GM06990 (cell line): ENCODE data around the gene B3GALT2.

Experiments
- DNase-seq: peaks from one replicate; pipeline ENCODE4 v3.0.0-alpha.2; 2011; ENCODE audit not compliant: insufficient read length; ENCODE audit errors: extremely low read depth
- H3K27me3 ChIP-seq: replicated peaks from 2 replicates; pipeline ENCODE4 v1.6.0; 2011; ENCODE audit warnings: low read length; ENCODE audit not compliant: control insufficient read depth, insufficient read depth
- H3K36me3 ChIP-seq: 2 replicates; pipeline ENCODE4 v1.5.1; 2011; ENCODE audit warnings: low read length; ENCODE audit not compliant: control insufficient read depth, insufficient read depth
- H3K4me3 ChIP-seq: replicated peaks from 2 replicates; pipeline ENCODE4 v1.5.1; 2011; ENCODE audit warnings: low read depth, mild to moderate bottlenecking, control low read depth, low read length
- CTCF ChIP-seq: IDR thresholded peaks from 2 replicates; pipeline ENCODE4 v1.5.1; 2011; ENCODE audit warnings: low read length, control low read depth, mild to moderate bottlenecking, inconsistent platforms; ENCODE audit not compliant: insufficient read depth, poor library complexity, severe bottlenecking

B3GALT2 gene

GRCh38 chr1:193187114-193187513, 701 bp upstream of the B3GALT2 start:
- Histone ChIP-seq H3K27me3 (no peaks in the 10 kb centered on the region), H3K4me3 (no peak overlapping the region), H3K36me3 (no peaks in the 10 kb centered on the region)
- no peak for DNase-seq
- no peak for TF ChIP-seq CTCF

DNA sequence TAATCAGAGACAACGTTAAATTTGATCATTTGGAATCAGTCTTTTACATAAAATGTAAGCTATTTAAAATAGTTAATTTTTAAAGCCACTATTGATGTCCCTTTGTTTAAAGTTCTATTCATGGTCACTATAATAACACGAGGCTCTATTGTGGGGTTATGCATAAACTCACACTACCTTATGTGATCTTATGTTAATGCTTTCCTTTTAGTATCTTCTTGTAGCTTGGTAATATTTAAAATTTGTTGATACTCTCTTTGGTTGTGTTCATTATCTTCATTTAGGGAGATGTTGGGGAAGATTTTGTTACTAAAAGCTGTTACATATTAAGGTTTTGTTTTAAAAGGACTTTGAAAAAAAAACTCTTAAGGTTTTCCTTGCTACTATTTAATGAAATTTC, 1.2 kb downstream of the B3GALT2 start:
- H3K36me3 ChIP-seq: no peaks in the 10 kb centered on the region
- H3K27me3 ChIP-seq: no peaks in the 10 kb centered on the region
- no peak for DNase-seq
- no peak overlapping the region for H3K4me3 ChIP-seq
- no peak for TF ChIP-seq CTCF

- no peak for DNase-seq
- no peak overlapping the region for H3K4me3 ChIP-seq
- no peaks in the 10 kb centered on the region for H3K27me3 ChIP-seq
- no peaks in the 10 kb centered on the region for H3K36me3 ChIP-seq
- TF ChIP-seq CTCF: no peak
Observed at GRCh38 chr1:193184776-193185175, 1.6 kb downstream of the B3GALT2 start.

DNA sequence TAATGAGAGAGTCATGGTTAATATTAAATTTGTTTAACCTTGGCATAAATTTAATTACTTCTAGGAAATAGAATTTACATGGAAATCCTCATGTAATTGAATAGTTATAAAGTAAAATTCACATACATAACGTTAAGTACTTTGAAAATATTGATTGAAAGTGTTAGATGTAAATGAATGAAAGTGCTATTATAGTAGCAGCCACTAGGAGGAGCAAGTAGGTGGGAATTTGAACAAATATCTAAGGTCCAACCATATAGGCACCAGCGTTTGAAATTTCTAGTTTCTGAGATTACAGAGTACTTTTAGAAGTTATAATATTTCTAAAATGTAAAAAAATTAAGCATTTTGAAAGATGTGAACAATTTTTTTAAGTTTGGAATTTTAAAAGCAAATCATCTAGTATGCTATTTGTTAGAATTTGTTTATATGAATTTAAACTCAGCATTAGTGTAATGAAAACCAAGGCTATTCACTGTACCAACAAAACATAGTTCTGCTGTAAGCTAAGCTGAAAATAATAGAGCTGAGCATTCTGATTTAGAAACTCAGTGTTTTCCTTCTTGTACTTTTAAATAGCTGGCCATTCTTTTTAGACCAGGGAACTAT, 3.3 kb downstream of the B3GALT2 start:
- peak; percentile 70 for TF ChIP-seq CTCF

GRCh38 chr1:193181985-193182384, 4.4 kb downstream of the B3GALT2 start:
- Histone ChIP-seq H3K36me3 (no peaks in the 10 kb centered on the region), H3K27me3 (no peaks in the 10 kb centered on the region), H3K4me3 (no peak overlapping the region)
- no peak for DNase-seq
- TF ChIP-seq CTCF: no peak

More for the DNA sequence above, 3.3 kb downstream of the B3GALT2 start:
- no peaks in the 10 kb centered on the region for H3K36me3 ChIP-seq
- no peak overlapping the region for H3K4me3 ChIP-seq
- DNase-seq: no peak
- no peaks in the 10 kb centered on the region for H3K27me3 ChIP-seq

- H3K4me3 ChIP-seq: no peak overlapping the region
- DNase-seq: no peak
Observed at GRCh38 chr1:193181536-193181935, 4.9 kb downstream of the B3GALT2 start.

More at GRCh38 chr1:193181536-193181935, 4.9 kb downstream of the B3GALT2 start:
- TF ChIP-seq CTCF: no peak
- H3K27me3 ChIP-seq: no peaks in the 10 kb centered on the region
- H3K36me3 ChIP-seq: no peaks in the 10 kb centered on the region
